Fibroblast of lung (primary cell): Measurements from ENCODE around the gene NXPH4. TPM values are rescaled to one million over a fixed set of nuclear protein-coding genes. Genes with fewer than 3 reads are reported as not detected.

Experiments used
- DNase-seq, 2 donors: peaks; one replicate each; pipeline versions ENCODE4 v3.0.0 to v3.0.0-alpha.2; 2010; ENCODE audit warnings: low read depth in 2 of 2
- H2AFZ ChIP-seq: 2 replicates; pipeline ENCODE4 v1.5.1; 2012; ENCODE audit warnings: low read length, control low read depth, inconsistent platforms
- H3K27ac ChIP-seq: 2 replicates; pipeline ENCODE4 v1.5.1; 2011; ENCODE audit warnings: low read length, control low read depth; ENCODE audit not compliant: insufficient read depth
- H3K27me3 ChIP-seq: 2 replicates; pipeline ENCODE4 v1.5.1; 2011; ENCODE audit warnings: mild to moderate bottlenecking, low read length; ENCODE audit not compliant: control insufficient read depth, insufficient read depth
- H3K36me3 ChIP-seq: 2 replicates; pipeline ENCODE4 v1.5.1; 2011; ENCODE audit warnings: low read length; ENCODE audit not compliant: control insufficient read depth, insufficient read depth
- H3K4me1 ChIP-seq: 2 replicates; pipeline ENCODE4 v1.5.1; 2011; ENCODE audit warnings: low read length; ENCODE audit not compliant: control insufficient read depth, insufficient read depth; ENCODE audit errors: extremely low read depth
- H3K4me2 ChIP-seq: 2 replicates; pipeline ENCODE4 v1.5.1; 2011; ENCODE audit warnings: low read length, control low read depth; ENCODE audit not compliant: insufficient read depth; ENCODE audit errors: extremely low read depth
- H3K4me3 ChIP-seq, 4 experiments: fragments of 200-600 bp in 1 of 4; sonication (generic) in 1 of 4; replicated peaks in 1 of 4; 2 replicates each; pipeline ENCODE4 v1.5.1; 2011 to 2016; ENCODE audit warnings: low read length in 4 of 4, low read depth in 3 of 4, mild to moderate bottlenecking in 3 of 4, control low read depth in 2 of 4, inconsistent platforms in 1 of 4, mixed read lengths in 1 of 4; ENCODE audit not compliant: insufficient read depth in 1 of 4; ENCODE audit errors: control extremely low read depth in 1 of 4
- H3K79me2 ChIP-seq: 2 replicates; pipeline ENCODE4 v1.5.1; 2012; ENCODE audit warnings: mild to moderate bottlenecking, low read length, inconsistent platforms; ENCODE audit not compliant: control insufficient read depth, insufficient read depth
- H3K9ac ChIP-seq: 2 replicates; pipeline ENCODE4 v1.5.1; 2011; ENCODE audit warnings: mild to moderate bottlenecking, low read length, control low read depth; ENCODE audit not compliant: insufficient read depth
- H3K9me3 ChIP-seq: 2 replicates; pipeline ENCODE4 v1.5.1; 2012; ENCODE audit warnings: low read depth, low read length; ENCODE audit not compliant: control insufficient read depth, insufficient read depth
- H4K20me1 ChIP-seq: 2 replicates; pipeline ENCODE4 v1.5.1; 2011; ENCODE audit warnings: low read length; ENCODE audit not compliant: control insufficient read depth, insufficient read depth; ENCODE audit errors: extremely low read depth
- EZH2 ChIP-seq: IDR thresholded peaks from 2 replicates; pipeline ENCODE4 v1.5.1; 2012; ENCODE audit warnings: low read length, control low read depth, mild to moderate bottlenecking; ENCODE audit errors: missing control alignments
- polyA plus RNA-seq, 2 donors: library from polyadenylated mRNA; depleted of rRNA in 1 of 2; stranded (reverse) in 1 of 2; unstranded in 1 of 2; fragments of >200 nt; gene quantifications; 2 replicates each; pipeline ENCODE4 v1.2.1, GENCODE V29; 2011 to 2012; ENCODE audit warnings: missing spikeins in 1 of 2
- total RNA-seq: library from RNA; depleted of rRNA; stranded (reverse); fragments of >200 nt; gene quantifications from 2 replicates; pipeline ENCODE4 v1.2.1, GENCODE V29; 2014
- TF ChIP-seq, protein P1 (sequence below), 2 donors: IDR thresholded peaks in 1 of 2; conservative IDR thresholded peaks in 1 of 2; 1 replicate in 1 of 2; 2 replicates in 1 of 2; pipeline ENCODE4 v1.5.1; 2011 to 2012; ENCODE audit warnings: low read length in 2 of 2, control low read depth in 1 of 2, inconsistent platforms in 1 of 2, low read depth in 1 of 2, mild to moderate bottlenecking in 1 of 2

The NXPH4 gene
- total and polyA plus RNA-seq, 2 donors (not counting 1 experiment from before 2014, with no cell fraction given): 0.50 to 1.9 TPM

DNA sequence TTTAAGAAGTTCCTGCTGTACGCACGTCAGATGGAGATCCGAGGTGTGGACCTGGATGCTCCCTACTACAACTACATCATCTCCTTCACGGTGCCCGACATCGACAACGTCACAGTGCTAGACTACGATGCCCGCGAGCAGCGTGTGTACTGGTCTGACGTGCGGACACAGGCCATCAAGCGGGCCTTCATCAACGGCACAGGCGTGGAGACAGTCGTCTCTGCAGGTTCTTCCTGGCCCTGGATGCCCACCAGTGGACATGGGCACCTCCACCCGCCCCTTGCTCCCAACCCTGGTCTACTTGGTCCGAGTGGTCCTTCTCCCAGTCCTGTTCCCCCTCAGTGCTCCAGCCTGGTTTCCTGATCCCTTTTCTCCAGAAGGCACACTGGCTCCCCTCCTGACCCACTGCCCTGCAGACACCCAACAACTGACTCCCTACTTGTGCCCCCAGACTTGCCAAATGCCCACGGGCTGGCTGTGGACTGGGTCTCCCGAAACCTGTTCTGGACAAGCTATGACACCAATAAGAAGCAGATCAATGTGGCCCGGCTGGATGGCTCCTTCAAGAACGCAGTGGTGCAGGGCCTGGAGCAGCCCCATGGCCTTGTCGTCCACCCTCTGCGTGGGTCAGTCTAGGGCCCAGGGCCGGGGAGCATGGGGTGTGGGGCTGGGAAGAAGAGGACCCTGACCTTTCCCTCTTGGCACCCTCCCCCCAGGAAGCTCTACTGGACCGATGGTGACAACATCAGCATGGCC, 37.1 kb upstream of the NXPH4 start:
- Histone ChIP-seq H3K4me1 (peaks cover 11% of the 10 kb centered on the region), H3K27ac (no peak overlapping the region), H3K9ac (no peak overlapping the region), H3K27me3 (no peaks in the 10 kb centered on the region), H3K9me3 (no peaks in the 10 kb centered on the region), H3K36me3 (peaks cover 75% of the 10 kb centered on the region), H3K4me2 (no peak overlapping the region), H3K79me2 (no peaks in the 10 kb centered on the region), H2AFZ (no peak overlapping the region), H3K4me3 (no peak overlapping the region), H4K20me1 (no peaks in the 10 kb centered on the region)
- no peak for DNase-seq
- TF ChIP-seq, protein P1, sequence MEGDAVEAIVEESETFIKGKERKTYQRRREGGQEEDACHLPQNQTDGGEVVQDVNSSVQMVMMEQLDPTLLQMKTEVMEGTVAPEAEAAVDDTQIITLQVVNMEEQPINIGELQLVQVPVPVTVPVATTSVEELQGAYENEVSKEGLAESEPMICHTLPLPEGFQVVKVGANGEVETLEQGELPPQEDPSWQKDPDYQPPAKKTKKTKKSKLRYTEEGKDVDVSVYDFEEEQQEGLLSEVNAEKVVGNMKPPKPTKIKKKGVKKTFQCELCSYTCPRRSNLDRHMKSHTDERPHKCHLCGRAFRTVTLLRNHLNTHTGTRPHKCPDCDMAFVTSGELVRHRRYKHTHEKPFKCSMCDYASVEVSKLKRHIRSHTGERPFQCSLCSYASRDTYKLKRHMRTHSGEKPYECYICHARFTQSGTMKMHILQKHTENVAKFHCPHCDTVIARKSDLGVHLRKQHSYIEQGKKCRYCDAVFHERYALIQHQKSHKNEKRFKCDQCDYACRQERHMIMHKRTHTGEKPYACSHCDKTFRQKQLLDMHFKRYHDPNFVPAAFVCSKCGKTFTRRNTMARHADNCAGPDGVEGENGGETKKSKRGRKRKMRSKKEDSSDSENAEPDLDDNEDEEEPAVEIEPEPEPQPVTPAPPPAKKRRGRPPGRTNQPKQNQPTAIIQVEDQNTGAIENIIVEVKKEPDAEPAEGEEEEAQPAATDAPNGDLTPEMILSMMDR (conservative IDR thresholded peaks at IDR 0.05 in 1 of 2, IDR thresholded peaks at IDR 0.05 in 1 of 2; ENCODE audit: low read depth in 1 of 2, low read length in 2 of 2): no peak
- TF ChIP-seq EZH2: no peak

DNA sequence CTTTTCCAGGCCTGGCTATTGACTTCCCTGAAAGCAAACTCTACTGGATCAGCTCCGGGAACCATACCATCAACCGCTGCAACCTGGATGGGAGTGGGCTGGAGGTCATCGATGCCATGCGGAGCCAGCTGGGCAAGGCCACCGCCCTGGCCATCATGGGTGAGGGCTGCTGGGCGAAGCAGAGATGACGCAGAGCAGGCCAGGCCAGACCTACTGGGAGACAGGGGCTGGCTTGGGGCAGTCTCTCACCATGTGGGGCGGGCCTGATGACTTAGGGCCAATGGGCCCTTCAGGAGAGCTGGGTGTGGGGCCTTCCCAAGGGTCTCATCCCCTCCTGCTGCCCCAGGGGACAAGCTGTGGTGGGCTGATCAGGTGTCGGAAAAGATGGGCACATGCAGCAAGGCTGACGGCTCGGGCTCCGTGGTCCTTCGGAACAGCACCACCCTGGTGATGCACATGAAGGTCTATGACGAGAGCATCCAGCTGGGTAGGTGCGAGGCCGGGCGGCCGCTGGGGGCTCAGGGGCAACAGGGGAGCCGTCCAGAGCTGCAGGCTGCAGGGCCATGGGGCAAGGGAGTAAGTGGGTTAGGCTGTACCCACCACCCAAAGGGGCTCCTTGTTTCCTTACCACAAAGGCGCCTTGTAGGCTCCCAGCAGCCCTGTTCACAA, 36.1 kb upstream of the NXPH4 start:
- no peak for DNase-seq
- Histone ChIP-seq H3K36me3 (peaks cover 77% of the 10 kb centered on the region), H3K79me2 (no peaks in the 10 kb centered on the region), H3K9me3 (no peaks in the 10 kb centered on the region), H3K27ac (no peak overlapping the region), H3K9ac (no peak overlapping the region), H3K4me1 (peaks cover 10% of the 10 kb centered on the region), H3K27me3 (no peaks in the 10 kb centered on the region), H4K20me1 (no peaks in the 10 kb centered on the region), H2AFZ (no peak overlapping the region), H3K4me3 (no peak overlapping the region), H3K4me2 (no peak overlapping the region)
- TF ChIP-seq, protein P1 (conservative IDR thresholded peaks at IDR 0.05 in 1 of 2, IDR thresholded peaks at IDR 0.05 in 1 of 2; ENCODE audit: low read depth in 1 of 2, low read length in 2 of 2): no peak
- TF ChIP-seq EZH2: no peak

DNA sequence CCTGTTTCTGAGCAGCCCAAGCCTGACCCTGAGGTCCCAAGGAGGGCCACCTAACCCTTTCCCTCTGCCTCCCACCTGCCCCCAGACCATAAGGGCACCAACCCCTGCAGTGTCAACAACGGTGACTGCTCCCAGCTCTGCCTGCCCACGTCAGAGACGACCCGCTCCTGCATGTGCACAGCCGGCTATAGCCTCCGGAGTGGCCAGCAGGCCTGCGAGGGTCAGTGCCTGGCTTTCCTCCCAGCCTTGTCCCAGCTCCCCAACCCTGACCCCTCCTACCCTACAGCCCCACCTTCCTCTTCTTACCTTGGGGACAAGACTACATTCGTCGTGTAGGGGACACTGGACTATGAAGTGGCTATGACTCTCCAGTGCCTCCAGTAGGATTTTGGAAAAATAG, 35.5 kb upstream of the NXPH4 start:
- Histone ChIP-seq H3K9me3 (no peaks in the 10 kb centered on the region), H3K36me3 (peaks cover 78% of the 10 kb centered on the region), H4K20me1 (no peaks in the 10 kb centered on the region), H3K4me3 (no peak overlapping the region), H3K4me1 (peaks cover 8% of the 10 kb centered on the region), H3K4me2 (no peak overlapping the region), H2AFZ (no peak overlapping the region), H3K9ac (no peak overlapping the region), H3K27ac (no peak overlapping the region), H3K79me2 (no peaks in the 10 kb centered on the region), H3K27me3 (no peaks in the 10 kb centered on the region)
- TF ChIP-seq, protein P1 (conservative IDR thresholded peaks at IDR 0.05 in 1 of 2, IDR thresholded peaks at IDR 0.05 in 1 of 2; ENCODE audit: low read depth in 1 of 2, low read length in 2 of 2): no peak
- TF ChIP-seq EZH2: no peak
- no peak for DNase-seq
